HepG2 (cell line): Measurements from ENCODE around the gene GMEB2. TPM values are rescaled to one million over a fixed set of nuclear protein-coding genes. Genes with fewer than 3 reads are reported as not detected.
A peak's percentile ranks its signal among the peaks of the same experiment; 100 is the strongest.

Experiments used
- ATM ChIP-seq: fragments of 450-650 bp; IDR thresholded peaks from 2 replicates; pipeline ENCODE4 v1.7.1; 2017; ENCODE audit warnings: mild to moderate bottlenecking, borderline replicate concordance
- GTF3A ChIP-seq: sonication (generic); formaldehyde crosslinking; conservative IDR thresholded peaks from 2 replicates; pipeline ENCODE4 v1.4.0; 2020; ENCODE audit warnings: mild to moderate bottlenecking, missing genetic modification reagents
- HNRNPUL1 ChIP-seq: fragments of 200-400 bp; formaldehyde crosslinking; IDR thresholded peaks from 2 replicates; pipeline ENCODE4 v1.6.1; 2017; ENCODE audit warnings: low read depth, mild to moderate bottlenecking, low read length, moderate library complexity
- KLF6 ChIP-seq: IDR thresholded peaks from 2 replicates; pipeline ENCODE4 v1.8.0; 2016; ENCODE audit warnings: missing biosample characterization, missing genetic modification reagents
- NR2F6 ChIP-seq, 2 experiments: IDR thresholded peaks; 2 replicates each; pipeline ENCODE4 v1.6.1; 2016; ENCODE audit warnings: antibody characterized with exemption in 1 of 2, mild to moderate bottlenecking in 1 of 2
- RBM22 ChIP-seq: fragments of 200-400 bp; formaldehyde crosslinking; optimal IDR thresholded peaks from 2 replicates; pipeline ENCODE3; 2017; ENCODE audit warnings: mild to moderate bottlenecking, low read length, moderate library complexity
- RFXAP ChIP-seq: sonication (generic); formaldehyde crosslinking; IDR thresholded peaks from 2 replicates; pipeline ENCODE4 v1.4.0; 2020; ENCODE audit warnings: missing genetic modification reagents, borderline replicate concordance
- SRSF4 ChIP-seq: fragments of 200-400 bp; formaldehyde crosslinking; IDR thresholded peaks from one replicate; pipeline ENCODE4 v1.6.1; 2018; ENCODE audit warnings: mild to moderate bottlenecking, low read depth, low read length, moderate library complexity; ENCODE audit not compliant: poor library complexity, severe bottlenecking
- TBX3 ChIP-seq: fragments of 450-650 bp; IDR thresholded peaks from 2 replicates; pipeline ENCODE4 v1.6.1; 2017; ENCODE audit warnings: antibody characterized with exemption, mild to moderate bottlenecking, inconsistent platforms, borderline replicate concordance
- THAP8 ChIP-seq: sonication (generic); formaldehyde crosslinking; IDR thresholded peaks from 2 replicates; pipeline ENCODE4 v1.5.1; 2020; ENCODE audit warnings: missing genetic modification reagents, mild to moderate bottlenecking, borderline replicate concordance
- ZBTB46 ChIP-seq: sonication (generic); formaldehyde crosslinking; IDR thresholded peaks from 2 replicates; pipeline ENCODE4 v1.4.0; 2020; ENCODE audit warnings: mild to moderate bottlenecking, missing genetic modification reagents, borderline replicate concordance
- ZFP82 ChIP-seq: sonication (generic); formaldehyde crosslinking; IDR thresholded peaks from 2 replicates; pipeline ENCODE4 v1.5.1; 2020; ENCODE audit warnings: mild to moderate bottlenecking, missing genetic modification reagents, borderline replicate concordance
- ZKSCAN8 ChIP-seq: IDR thresholded peaks from 2 replicates; pipeline ENCODE4 v1.6.1; 2016; ENCODE audit warnings: borderline replicate concordance, missing genetic modification reagents, missing compliant biosample characterization
- ZNF263 ChIP-seq: sonication (generic); formaldehyde crosslinking; IDR thresholded peaks from 2 replicates; pipeline ENCODE4 v1.4.0; 2020; ENCODE audit warnings: missing genetic modification reagents
- ZNF343 ChIP-seq: sonication (generic); formaldehyde crosslinking; IDR thresholded peaks from 2 replicates; pipeline ENCODE4 v1.4.0; 2020; ENCODE audit warnings: mild to moderate bottlenecking, missing genetic modification reagents
- ZNF460 ChIP-seq: sonication (generic); formaldehyde crosslinking; IDR thresholded peaks from 2 replicates; pipeline ENCODE4 v1.5.1; 2020; ENCODE audit warnings: missing genetic modification reagents, mild to moderate bottlenecking, borderline replicate concordance
- ZNF816 ChIP-seq: sonication (generic); formaldehyde crosslinking; IDR thresholded peaks from 2 replicates; pipeline ENCODE4 v1.8.0; 2022; ENCODE audit warnings: missing genetic modification reagents, mild to moderate bottlenecking, borderline replicate concordance
- polyA plus RNA-seq, 8 experiments: library from polyadenylated mRNA; depleted of rRNA in 3 of 8; stranded (reverse) in 7 of 8; unstranded in 1 of 8; fragments of >200 nt; fragmentation: Illumina TruSeq in 4 of 8; extraction: Trizol in 4 of 8; gene quantifications; 2 replicates each; pipeline versions ENCODE4 v1.2.1 to v1.2.3, GENCODE V29; 2011 to 2016; ENCODE audit warnings: low read depth in 4 of 8, missing spikeins in 1 of 8, mixed read lengths in 1 of 8; ENCODE audit not compliant: insufficient read depth in 1 of 8
- total RNA-seq, 5 experiments: library from RNA; depleted of rRNA; stranded (reverse); fragments of >200 nt; fragmentation: Illumina TruSeq; extraction: Trizol; gene quantifications; 2 replicates each; pipeline ENCODE4 v1.2.3, GENCODE V29; 2016; ENCODE audit warnings: low read depth in 1 of 5
- TF ChIP-seq, protein P1 (sequence below): sonication (generic); formaldehyde crosslinking; IDR thresholded peaks from 2 replicates; pipeline ENCODE4 v1.5.0; 2020; ENCODE audit warnings: missing genetic modification reagents, mild to moderate bottlenecking, borderline replicate concordance
- TF ChIP-seq, protein P2 (sequence below): sonication (generic); formaldehyde crosslinking; IDR thresholded peaks from 2 replicates; pipeline ENCODE4 v1.5.1; 2020; ENCODE audit warnings: mild to moderate bottlenecking, moderate library complexity, missing genetic modification reagents
- TF ChIP-seq, protein P3 (sequence below): sonication (generic); formaldehyde crosslinking; IDR thresholded peaks from 2 replicates; pipeline ENCODE4 v1.5.0; 2020; ENCODE audit warnings: missing genetic modification reagents

GMEB2 gene
- total and polyA plus RNA-seq, 2 of the 13 experiments (the other 11 are each of a cell fraction or from before 2014, with no cell fraction given): 10.6 to 12.4 TPM

- TF ChIP-seq ZNF460 (CRISPR knock-in tag) (no peak), ZKSCAN8 (CRISPR knock-in tag) (0 out of 2 replicates have a peak, but pooled peaks have one; percentile 15), NR2F6 (IDR thresholded peaks at IDR 0.05) (no peak), NR2F6 (CRISPR knock-in tag; IDR thresholded peaks at IDR 0.05) (no peak), TBX3 (no peak), RFXAP (CRISPR knock-in tag) (peak; percentile 81), GTF3A (CRISPR knock-in tag) (no peak), THAP8 (CRISPR knock-in tag) (peak; percentile 76; the same call in 1 of the 2 replicates), ZNF343 (no peak), ZNF263 (CRISPR knock-in tag) (peak; percentile 33; the same call in 1 of the 2 replicates), KLF6 (no peak), ZFP82 (CRISPR knock-in tag) (0 out of 2 replicates have a peak, but pooled peaks have one; percentile 7), ZNF816 (CRISPR knock-in tag) (no peak), RBM22 (no peak), ATM (no peak), HNRNPUL1 (no peak; the same call in 1 of the 2 replicates), ZBTB46 (CRISPR knock-in tag) (no peak), SRSF4 (no peak)
- TF ChIP-seq, protein P1, sequence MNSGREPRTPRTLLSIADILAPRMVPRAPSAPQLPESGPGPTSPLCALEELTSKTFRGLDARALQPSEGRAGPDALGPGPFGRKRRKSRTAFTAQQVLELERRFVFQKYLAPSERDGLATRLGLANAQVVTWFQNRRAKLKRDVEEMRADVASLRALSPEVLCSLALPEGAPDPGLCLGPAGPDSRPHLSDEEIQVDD (CRISPR knock-in tag): no peak
- TF ChIP-seq, protein P2, sequence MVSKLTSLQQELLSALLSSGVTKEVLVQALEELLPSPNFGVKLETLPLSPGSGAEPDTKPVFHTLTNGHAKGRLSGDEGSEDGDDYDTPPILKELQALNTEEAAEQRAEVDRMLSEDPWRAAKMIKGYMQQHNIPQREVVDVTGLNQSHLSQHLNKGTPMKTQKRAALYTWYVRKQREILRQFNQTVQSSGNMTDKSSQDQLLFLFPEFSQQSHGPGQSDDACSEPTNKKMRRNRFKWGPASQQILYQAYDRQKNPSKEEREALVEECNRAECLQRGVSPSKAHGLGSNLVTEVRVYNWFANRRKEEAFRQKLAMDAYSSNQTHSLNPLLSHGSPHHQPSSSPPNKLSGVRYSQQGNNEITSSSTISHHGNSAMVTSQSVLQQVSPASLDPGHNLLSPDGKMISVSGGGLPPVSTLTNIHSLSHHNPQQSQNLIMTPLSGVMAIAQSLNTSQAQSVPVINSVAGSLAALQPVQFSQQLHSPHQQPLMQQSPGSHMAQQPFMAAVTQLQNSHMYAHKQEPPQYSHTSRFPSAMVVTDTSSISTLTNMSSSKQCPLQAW: 0 out of 2 replicates have a peak, but pooled peaks have one; percentile 54
- TF ChIP-seq, protein P3, sequence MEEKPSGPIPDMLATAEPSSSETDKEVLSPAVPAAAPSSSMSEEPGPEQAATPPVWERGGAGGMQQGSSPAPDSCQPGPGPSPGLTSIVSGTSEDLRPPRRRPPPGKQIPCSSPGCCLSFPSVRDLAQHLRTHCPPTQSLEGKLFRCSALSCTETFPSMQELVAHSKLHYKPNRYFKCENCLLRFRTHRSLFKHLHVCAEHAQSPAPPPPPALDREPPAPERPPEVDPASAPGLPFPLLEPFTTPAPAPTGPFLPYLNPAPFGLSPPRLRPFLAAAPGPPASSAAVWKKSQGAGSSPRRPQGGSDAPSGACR (CRISPR knock-in tag): no peak
Observed at GRCh38 chr20:63626424-63627128, at the start of gene GMEB2 (continued).
